ENCODE results near the gene CENPP. TPM values are rescaled to one million over a fixed set of nuclear protein-coding genes. Genes with fewer than 3 reads are reported as not detected.

CENPP gene
- polyA plus RNA-seq, 2 of the 4 experiments (the other 2 are of a cell fraction) = 7.2 to 13.4 TPM

- POLR2A ChIA-PET = no interaction called here
- TF ChIP-seq E2F6 (IDR thresholded peaks at IDR 0.05; ENCODE audit: borderline replicate concordance, low read depth) = no peak
- no peak for TF ChIP-seq RARB (CRISPR knock-in tag; IDR thresholded peaks at IDR 0.05)
- no peak for TF ChIP-seq EHMT2 (IDR thresholded peaks at IDR 0.05; ENCODE audit: low read depth)
- TF ChIP-seq, protein P1, sequence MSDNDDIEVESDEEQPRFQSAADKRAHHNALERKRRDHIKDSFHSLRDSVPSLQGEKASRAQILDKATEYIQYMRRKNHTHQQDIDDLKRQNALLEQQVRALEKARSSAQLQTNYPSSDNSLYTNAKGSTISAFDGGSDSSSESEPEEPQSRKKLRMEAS (IDR thresholded peaks at IDR 0.05) = no peak
- no peak for TF ChIP-seq HMGXB4 (CRISPR knock-in tag; IDR thresholded peaks at IDR 0.05; ENCODE audit: borderline replicate concordance)
- no peak for TF ChIP-seq ZC3H11A (IDR thresholded peaks at IDR 0.05)
- no peak for TF ChIP-seq RFX5 (IDR thresholded peaks at IDR 0.05)
- no peak for ATAC-seq
- no peak for DNase-seq (ENCODE audit: low read depth in 1 of 2, low spot score in 1 of 2)
- WGBS (ENCODE audit: missing lambda C conversion rate) = 90% methylated on average over 2 of the region's 2 CpGs
- no peaks in the 10 kb centered on the region for H3K4me1 ChIP-seq
- FAIRE-seq = no peak
- H3K4me2 ChIP-seq = no peak overlapping the region
- CTCF ChIA-PET = interaction anchor here (1.2 kb wide), 1 partner anchor 117 kb away, joined by 3 read pairs; no protein-coding TSS in a partner anchor
- H3K9me3 ChIP-seq = no peaks in the 10 kb centered on the region
- no peak overlapping the region for H3K4me3 ChIP-seq
- no peak overlapping the region for H3K27ac ChIP-seq
Observed at GRCh38 chr9:92359394-92359995, 33.7 kb downstream of the CENPP start.

GRCh38 chr9:92360083-92360482 lies 34.3 kb downstream of the CENPP start:
- TF ChIP-seq KDM5A (IDR thresholded peaks at IDR 0.05) (no peak), TFCP2L1 (CRISPR knock-in tag; IDR thresholded peaks at IDR 0.05) (no peak), RCOR1 (IDR thresholded peaks at IDR 0.05; ENCODE audit: low read depth, low read length) (no peak), POLR2AphosphoS2 (conservative IDR thresholded peaks at IDR 0.05; ENCODE audit: low read length) (no peak), MYC (IDR thresholded peaks at IDR 0.05; ENCODE audit: borderline replicate concordance, low read length) (no peak), EP300 (IDR thresholded peaks at IDR 0.05) (no peak), RARB (CRISPR knock-in tag; IDR thresholded peaks at IDR 0.05) (no peak), FOXS1 (CRISPR knock-in tag; IDR thresholded peaks at IDR 0.05) (no peak), HDAC2 (IDR thresholded peaks at IDR 0.05) (no peak), CBX2 (IDR thresholded peaks at IDR 0.05; ENCODE audit: borderline replicate concordance, low read depth) (no peak), BCL3 (IDR thresholded peaks at IDR 0.05) (no peak), EHF (CRISPR knock-in tag; IDR thresholded peaks at IDR 0.05) (no peak), ZSCAN20 (CRISPR knock-in tag; IDR thresholded peaks at IDR 0.05) (no peak), ESRRA (IDR thresholded peaks at IDR 0.05; ENCODE audit: borderline replicate concordance, low read length) (no peak), KDM1A (IDR thresholded peaks at IDR 0.05; ENCODE audit: low read depth) (no peak), NFE2L2 (conservative IDR thresholded peaks at IDR 0.05; ENCODE audit: low read length) (no peak), EHMT2 (IDR thresholded peaks at IDR 0.05; ENCODE audit: low read depth) (no peak), MAFK (IDR thresholded peaks at IDR 0.05; ENCODE audit: partially characterized antibody) (no peak), HOXB13 (CRISPR knock-in tag; IDR thresholded peaks at IDR 0.05; ENCODE audit: low read depth) (no peak)
- TF ChIP-seq, protein P2, sequence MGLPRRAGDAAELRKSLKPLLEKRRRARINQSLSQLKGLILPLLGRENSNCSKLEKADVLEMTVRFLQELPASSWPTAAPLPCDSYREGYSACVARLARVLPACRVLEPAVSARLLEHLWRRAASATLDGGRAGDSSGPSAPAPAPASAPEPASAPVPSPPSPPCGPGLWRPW (IDR thresholded peaks at IDR 0.05) = no peak
- Histone ChIP-seq H3K4me1 (no peaks in the 10 kb centered on the region), H3K4me3 (no peak overlapping the region), H3K9me3 (no peaks in the 10 kb centered on the region), H3K27ac (no peak overlapping the region), H3K4me2 (no peak overlapping the region)
- ChIA-PET POLR2A (no interaction called here), CTCF (interaction anchor here (1.2 kb wide), 1 partner anchor 118 kb away, joined by 3 read pairs; no protein-coding TSS in a partner anchor)
- DNase-seq (ENCODE audit: low read depth in 1 of 2, low spot score in 1 of 2) (no peak), FAIRE-seq (no peak), ATAC-seq (no peak)
- WGBS (ENCODE audit: missing lambda C conversion rate) = 83% methylated on average over 3 of the region's 3 CpGs

Data from A549 (cell line).